ENCODE results near the gene PDHA1. TPM values are rescaled to one million over a fixed set of nuclear protein-coding genes. Genes with fewer than 3 reads are reported as not detected.
A peak's percentile ranks its signal among the peaks of the same experiment; 100 is the strongest.

PDHA1 gene
- total RNA-seq, 4 donors from 2014 or later, result 45.7 to 137 (median 78.8) TPM

- peak overlapping the region; percentile 91 to 96 (median 94) for H3K27ac ChIP-seq (replicated peaks in 1 of 4)
Measured at GRCh38 chrX:19344661-19345060, 934 bp downstream of the PDHA1 start.

GRCh38 chrX:19347916-19348315 is 4.2 kb downstream of the PDHA1 start:
- intact Hi-C loops (cut with DNase I), result loop anchor here (10.0 kb wide), 1 partner anchor 363 kb away; the partner anchor contains the start of gene PHKA2
- TF ChIP-seq POLR2AphosphoS5 (IDR thresholded peaks at IDR 0.05) (no peak), EP300 (IDR thresholded peaks at IDR 0.05) (no peak), POLR2A (IDR thresholded peaks at IDR 0.05; ENCODE audit: low read depth) (no peak)
- TF ChIP-seq, protein P1, sequence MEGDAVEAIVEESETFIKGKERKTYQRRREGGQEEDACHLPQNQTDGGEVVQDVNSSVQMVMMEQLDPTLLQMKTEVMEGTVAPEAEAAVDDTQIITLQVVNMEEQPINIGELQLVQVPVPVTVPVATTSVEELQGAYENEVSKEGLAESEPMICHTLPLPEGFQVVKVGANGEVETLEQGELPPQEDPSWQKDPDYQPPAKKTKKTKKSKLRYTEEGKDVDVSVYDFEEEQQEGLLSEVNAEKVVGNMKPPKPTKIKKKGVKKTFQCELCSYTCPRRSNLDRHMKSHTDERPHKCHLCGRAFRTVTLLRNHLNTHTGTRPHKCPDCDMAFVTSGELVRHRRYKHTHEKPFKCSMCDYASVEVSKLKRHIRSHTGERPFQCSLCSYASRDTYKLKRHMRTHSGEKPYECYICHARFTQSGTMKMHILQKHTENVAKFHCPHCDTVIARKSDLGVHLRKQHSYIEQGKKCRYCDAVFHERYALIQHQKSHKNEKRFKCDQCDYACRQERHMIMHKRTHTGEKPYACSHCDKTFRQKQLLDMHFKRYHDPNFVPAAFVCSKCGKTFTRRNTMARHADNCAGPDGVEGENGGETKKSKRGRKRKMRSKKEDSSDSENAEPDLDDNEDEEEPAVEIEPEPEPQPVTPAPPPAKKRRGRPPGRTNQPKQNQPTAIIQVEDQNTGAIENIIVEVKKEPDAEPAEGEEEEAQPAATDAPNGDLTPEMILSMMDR (IDR thresholded peaks at IDR 0.05), result no peak
- Histone ChIP-seq H3K36me3 (peaks cover 21 to 35% (median 29%) of the 10 kb centered on the region in 4 donors), H3K27me3 (no peaks in the 10 kb centered on the region), H3K4me1 (peaks cover 9 to 38% (median 26%) of the 10 kb centered on the region in 4 donors), H3K27ac (replicated peaks in 1 of 4) (no peak overlapping the region), H3K9me3 (no peaks in the 10 kb centered on the region), H3K4me3 (no peak overlapping the region)
- 71% methylated on average over 3 of the region's 3 CpGs for WGBS
- DNase-seq (ENCODE audit: extremely low spot score), result no peak

More at GRCh38 chrX:19344661-19345060, 934 bp downstream of the PDHA1 start:
- Histone ChIP-seq H3K27me3 (no peaks in the 10 kb centered on the region), H3K9me3 (no peaks in the 10 kb centered on the region), H3K36me3 (peaks cover 0 to 5% (median under 1%) of the 10 kb centered on the region in 4 donors), H3K4me1 (peaks cover 9 to 40% (median 30%) of the 10 kb centered on the region in 4 donors), H3K4me3 (peak overlapping the region; percentile 68 to 78 (median 72))
- DNase-seq (ENCODE audit: extremely low spot score), result no peak
- intact Hi-C loops (cut with DNase I), result loop anchor here (10.0 kb wide), 1 partner anchor 360 kb away; the partner anchor contains the start of gene PHKA2
- TF ChIP-seq, protein P1 (IDR thresholded peaks at IDR 0.05), result no peak
- TF ChIP-seq EP300 (IDR thresholded peaks at IDR 0.05) (no peak), POLR2AphosphoS5 (IDR thresholded peaks at IDR 0.05) (no peak), POLR2A (IDR thresholded peaks at IDR 0.05; ENCODE audit: low read depth) (no peak)
- WGBS, result 29% methylated on average over 10 of the region's 10 CpGs

DNA sequence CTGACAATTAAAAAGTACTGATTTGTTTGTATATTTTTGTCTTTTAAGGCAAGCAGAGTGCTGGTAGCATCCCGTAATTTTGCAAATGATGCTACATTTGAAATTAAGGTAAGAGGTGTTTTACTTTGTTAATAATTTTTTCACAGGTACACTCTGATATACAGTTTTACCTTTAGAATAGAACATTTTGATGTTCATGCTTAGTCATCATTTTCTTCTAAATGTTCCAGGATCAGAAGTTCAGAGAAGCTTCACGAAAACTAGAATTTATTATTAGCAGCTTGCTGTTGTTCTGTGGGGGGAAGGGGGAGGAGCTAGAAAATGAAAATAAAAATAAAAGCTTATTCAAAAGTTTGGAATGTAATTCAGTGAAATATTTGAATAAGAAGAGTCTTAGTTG is 5.5 kb downstream of the PDHA1 start:
- Histone ChIP-seq H3K4me3 (no peak overlapping the region), H3K4me1 (peaks cover 9 to 35% (median 22%) of the 10 kb centered on the region in 4 donors), H3K36me3 (peaks cover 27 to 47% (median 39%) of the 10 kb centered on the region in 4 donors), H3K27ac (replicated peaks in 1 of 4) (no peak overlapping the region), H3K9me3 (no peaks in the 10 kb centered on the region), H3K27me3 (no peaks in the 10 kb centered on the region)
- DNase-seq (ENCODE audit: extremely low spot score), result no peak
- no peak for TF ChIP-seq POLR2AphosphoS5 (IDR thresholded peaks at IDR 0.05)
- no peak for TF ChIP-seq EP300 (IDR thresholded peaks at IDR 0.05)
- no peak for TF ChIP-seq POLR2A (IDR thresholded peaks at IDR 0.05; ENCODE audit: low read depth)
- TF ChIP-seq, protein P1 (IDR thresholded peaks at IDR 0.05), result no peak
- WGBS, result 80% methylated on average over 2 of the region's 2 CpGs
- intact Hi-C loops (cut with DNase I), result loop anchor here (10.0 kb wide), 1 partner anchor 364 kb away; the partner anchor contains the start of gene PHKA2

DNA sequence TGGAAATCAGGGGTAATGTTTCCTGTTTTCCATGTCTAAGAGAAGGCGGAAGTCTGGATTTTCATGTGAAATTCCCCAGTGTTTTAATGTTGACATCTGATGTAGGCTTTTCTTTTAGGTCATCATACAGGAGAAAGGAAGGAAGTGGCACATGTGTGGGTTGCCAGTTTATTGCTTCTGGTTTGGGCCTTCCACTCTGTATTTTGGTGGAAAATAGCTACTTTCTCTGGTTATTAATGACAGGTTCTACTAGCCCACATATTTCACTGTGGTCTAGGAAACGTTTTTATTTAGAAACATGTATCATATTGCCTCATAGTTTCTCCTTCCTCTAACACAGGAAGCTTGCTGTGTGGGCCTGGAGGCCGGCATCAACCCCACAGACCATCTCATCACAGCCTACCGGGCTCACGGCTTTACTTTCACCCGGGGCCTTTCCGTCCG is 7.2 kb downstream of the PDHA1 start:
- no peak for DNase-seq (ENCODE audit: extremely low spot score)

More for the DNA sequence above, 7.2 kb downstream of the PDHA1 start:
- Histone ChIP-seq H3K27ac (replicated peaks in 1 of 4) (no peak overlapping the region), H3K9me3 (no peaks in the 10 kb centered on the region), H3K4me1 (peaks cover 3 to 20% (median 11%) of the 10 kb centered on the region in 4 donors), H3K27me3 (no peaks in the 10 kb centered on the region), H3K4me3 (no peak overlapping the region), H3K36me3 (peaks cover 36 to 64% (median 56%) of the 10 kb centered on the region in 4 donors)
- intact Hi-C loops (cut with DNase I), result no loop called here
- TF ChIP-seq, protein P1 (IDR thresholded peaks at IDR 0.05), result no peak
- TF ChIP-seq EP300 (IDR thresholded peaks at IDR 0.05) (no peak), POLR2AphosphoS5 (IDR thresholded peaks at IDR 0.05) (no peak), POLR2A (IDR thresholded peaks at IDR 0.05; ENCODE audit: low read depth) (no peak)
- WGBS, result 76% methylated on average over 8 of the region's 8 CpGs

All from esophagus muscularis mucosa (tissue), 4 donors.